DOHH2 (cell line): ENCODE measurements around the gene PRUNE1.

ENCODE experiments used
- CTCF ChIP-seq: fragments of 200-600 bp; sonication (generic); IDR thresholded peaks from one replicate; pipeline ENCODE4 v1.5.1; 2014; ENCODE audit warnings: antibody characterized with exemption, mild to moderate bottlenecking, low read depth, low read length; ENCODE audit not compliant: poor library complexity, severe bottlenecking
- EZH2phosphoT487 ChIP-seq: fragments of 200-600 bp; sonication (generic); IDR thresholded peaks from 2 replicates; pipeline ENCODE4 v1.6.1; 2017; ENCODE audit warnings: borderline replicate concordance, mild to moderate bottlenecking, antibody characterized with exemption, low read length, moderate library complexity, mixed read lengths

- no peak for TF ChIP-seq CTCF
- no peak for TF ChIP-seq EZH2phosphoT487
Observed at GRCh38 chr1:151058692-151059091, 50.4 kb downstream of the PRUNE1 start.
